Measurements from ENCODE around the gene MAP3K7CL.

Gene MAP3K7CL, protein sequence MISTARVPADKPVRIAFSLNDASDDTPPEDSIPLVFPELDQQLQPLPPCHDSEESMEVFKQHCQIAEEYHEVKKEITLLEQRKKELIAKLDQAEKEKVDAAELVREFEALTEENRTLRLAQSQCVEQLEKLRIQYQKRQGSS

DNA sequence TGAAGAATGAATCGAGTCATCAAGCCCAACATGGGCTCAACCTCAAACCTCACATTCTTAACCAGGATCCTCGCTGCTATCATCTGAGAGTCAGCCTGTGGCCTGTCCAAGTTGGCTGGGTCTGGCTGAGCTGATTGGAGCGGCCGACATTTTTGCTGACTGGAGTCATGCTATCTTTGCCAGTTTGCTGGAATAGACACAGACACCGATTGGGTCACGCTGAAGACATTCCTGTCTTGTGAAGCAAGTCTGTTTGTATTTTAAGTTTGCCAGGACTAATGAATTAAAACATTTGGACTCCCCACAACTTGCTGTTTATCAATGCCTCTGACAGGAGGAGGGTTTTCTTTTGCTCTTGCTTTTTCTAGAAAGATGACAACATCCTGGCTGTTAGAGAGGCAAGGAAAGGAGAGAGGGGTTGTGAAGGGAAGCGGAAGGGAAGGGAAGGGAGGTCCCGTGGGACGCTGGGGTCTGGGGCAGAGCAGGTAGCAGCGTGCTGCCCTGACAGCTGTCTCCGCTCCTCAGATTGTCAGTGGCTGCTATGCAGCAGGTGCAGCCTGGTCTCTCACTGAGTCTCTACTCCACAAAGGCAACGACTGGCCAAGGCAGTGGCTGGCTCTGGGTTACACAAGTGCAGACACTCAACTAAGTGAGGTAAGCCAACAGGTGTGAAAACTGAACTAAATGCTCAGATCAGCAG is at the start of gene MAP3K7CL:
MAP3K7CL (plus strand) TSS at position 375 of the 700 bp plus-strand sequence. CDS start 2,701 bp downstream, outside the sequence.
- H3K9me3 Mint-ChIP-seq = peaks cover 13% of the 10 kb centered on the region
- H3K27ac Mint-ChIP-seq = peak within 1 kb of the TSS; percentile 48 to 86 (median 65)
- H3K4me3 Mint-ChIP-seq = peak within 1 kb of the TSS in 2 of 3 experiments; percentile 44 to 69
- H3K4me1 Mint-ChIP-seq = peaks cover 15% of the 10 kb centered on the region
- H3K27me3 Mint-ChIP-seq (ENCODE audit: low read depth) = no peaks in the 10 kb centered on the region
- no peaks in the 10 kb centered on the region for H3K36me3 Mint-ChIP-seq (ENCODE audit: low read depth)
- TF ChIP-seq, protein P1, sequence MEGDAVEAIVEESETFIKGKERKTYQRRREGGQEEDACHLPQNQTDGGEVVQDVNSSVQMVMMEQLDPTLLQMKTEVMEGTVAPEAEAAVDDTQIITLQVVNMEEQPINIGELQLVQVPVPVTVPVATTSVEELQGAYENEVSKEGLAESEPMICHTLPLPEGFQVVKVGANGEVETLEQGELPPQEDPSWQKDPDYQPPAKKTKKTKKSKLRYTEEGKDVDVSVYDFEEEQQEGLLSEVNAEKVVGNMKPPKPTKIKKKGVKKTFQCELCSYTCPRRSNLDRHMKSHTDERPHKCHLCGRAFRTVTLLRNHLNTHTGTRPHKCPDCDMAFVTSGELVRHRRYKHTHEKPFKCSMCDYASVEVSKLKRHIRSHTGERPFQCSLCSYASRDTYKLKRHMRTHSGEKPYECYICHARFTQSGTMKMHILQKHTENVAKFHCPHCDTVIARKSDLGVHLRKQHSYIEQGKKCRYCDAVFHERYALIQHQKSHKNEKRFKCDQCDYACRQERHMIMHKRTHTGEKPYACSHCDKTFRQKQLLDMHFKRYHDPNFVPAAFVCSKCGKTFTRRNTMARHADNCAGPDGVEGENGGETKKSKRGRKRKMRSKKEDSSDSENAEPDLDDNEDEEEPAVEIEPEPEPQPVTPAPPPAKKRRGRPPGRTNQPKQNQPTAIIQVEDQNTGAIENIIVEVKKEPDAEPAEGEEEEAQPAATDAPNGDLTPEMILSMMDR (IDR thresholded peaks at IDR 0.05; ENCODE audit: unreplicated experiment in 3 of 3) = no peak

DNA sequence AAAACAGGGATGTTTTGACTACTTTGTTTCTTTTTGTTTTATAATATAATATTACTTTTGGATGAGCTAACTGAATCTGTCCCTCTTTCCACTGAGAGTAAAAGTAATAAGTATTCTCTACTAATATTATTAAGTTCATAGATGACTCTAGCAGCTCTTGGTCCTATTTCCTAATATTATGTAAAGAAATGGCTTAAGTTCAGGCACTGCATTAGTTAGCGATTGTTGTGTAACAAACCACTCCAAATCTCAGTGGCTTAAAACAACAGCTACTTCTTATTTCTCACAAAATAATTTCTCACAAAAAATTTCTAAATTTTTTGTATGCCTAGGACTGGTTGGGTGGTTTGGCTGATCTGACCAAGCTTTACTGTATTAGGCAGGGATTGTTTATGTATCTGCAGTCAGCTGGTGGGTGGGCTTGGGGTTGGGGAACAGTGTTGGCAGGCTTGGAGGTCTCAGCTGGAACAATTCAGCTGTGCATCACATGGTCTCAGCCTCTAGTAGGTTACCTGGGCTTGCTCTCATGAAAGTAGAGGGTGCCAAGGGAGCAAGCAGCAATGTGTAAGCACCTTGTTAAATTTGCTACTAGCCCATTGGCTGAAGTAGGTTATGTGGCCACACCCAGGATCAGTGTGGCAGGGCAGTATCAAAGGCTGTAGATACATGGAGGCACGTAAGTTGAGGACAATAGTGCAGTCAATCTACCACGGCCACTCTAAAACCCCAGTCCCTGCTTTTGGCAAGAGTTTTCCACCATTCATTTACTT is 48.2 kb upstream of the MAP3K7CL start:
- Mint-ChIP-seq H3K4me3 (no peak overlapping the region), H3K27ac (no peak overlapping the region), H3K27me3 (ENCODE audit: low read depth) (no peaks in the 10 kb centered on the region), H3K36me3 (ENCODE audit: low read depth) (no peaks in the 10 kb centered on the region), H3K4me1 (peaks cover 8% of the 10 kb centered on the region), H3K9me3 (no peaks in the 10 kb centered on the region)
- TF ChIP-seq, protein P1 (IDR thresholded peaks at IDR 0.05; ENCODE audit: unreplicated experiment in 3 of 3) = no peak

DNA sequence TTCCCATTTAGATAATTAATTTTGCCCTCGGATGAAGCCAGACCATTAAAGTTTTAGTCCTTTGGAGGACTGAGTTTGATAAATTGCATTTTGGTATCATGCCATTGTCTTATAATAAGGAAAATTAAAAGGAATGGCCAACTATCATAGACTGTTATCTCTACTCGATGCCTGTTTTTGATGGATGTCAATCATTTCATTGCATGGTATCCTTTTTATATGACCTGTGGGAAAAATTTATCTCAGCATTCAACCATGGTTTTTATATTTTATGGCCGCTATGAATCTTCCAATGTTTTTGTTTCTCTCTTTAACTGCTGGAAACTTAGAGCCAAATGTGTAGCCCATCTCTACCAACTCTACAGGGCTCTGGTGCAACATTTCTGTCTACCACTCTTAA is 47.1 kb upstream of the MAP3K7CL start:
- Mint-ChIP-seq H3K27ac (no peak overlapping the region), H3K9me3 (no peaks in the 10 kb centered on the region), H3K4me1 (peaks cover 8% of the 10 kb centered on the region), H3K4me3 (no peak overlapping the region), H3K36me3 (ENCODE audit: low read depth) (no peaks in the 10 kb centered on the region), H3K27me3 (ENCODE audit: low read depth) (no peaks in the 10 kb centered on the region)
- TF ChIP-seq, protein P1 (IDR thresholded peaks at IDR 0.05; ENCODE audit: unreplicated experiment in 3 of 3) = no peak

DNA sequence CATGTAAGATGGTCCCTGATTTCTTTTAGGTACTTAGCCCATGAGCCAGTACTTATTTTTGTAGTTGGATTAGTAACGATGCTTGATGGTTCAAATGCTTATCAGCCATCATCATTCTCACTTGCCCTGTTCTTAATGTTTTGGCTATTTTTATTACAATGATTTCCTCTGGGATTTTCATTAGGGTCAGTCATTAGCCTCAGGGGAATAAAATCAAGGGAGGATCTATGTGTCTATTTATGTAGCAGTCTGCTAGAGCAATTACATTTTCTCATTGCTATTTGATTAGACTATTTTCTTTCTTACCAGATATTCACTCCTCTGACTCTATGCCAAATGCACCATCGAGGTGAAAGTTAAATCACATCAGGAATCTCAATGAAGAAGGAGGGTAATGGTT is 46.1 kb upstream of the MAP3K7CL start:
- Mint-ChIP-seq H3K27me3 (ENCODE audit: low read depth) (no peaks in the 10 kb centered on the region), H3K27ac (no peak overlapping the region), H3K4me1 (peaks cover 8% of the 10 kb centered on the region), H3K9me3 (no peaks in the 10 kb centered on the region), H3K36me3 (ENCODE audit: low read depth) (no peaks in the 10 kb centered on the region), H3K4me3 (no peak overlapping the region)
- TF ChIP-seq, protein P1 (IDR thresholded peaks at IDR 0.05; ENCODE audit: unreplicated experiment in 3 of 3) = no peak

DNA sequence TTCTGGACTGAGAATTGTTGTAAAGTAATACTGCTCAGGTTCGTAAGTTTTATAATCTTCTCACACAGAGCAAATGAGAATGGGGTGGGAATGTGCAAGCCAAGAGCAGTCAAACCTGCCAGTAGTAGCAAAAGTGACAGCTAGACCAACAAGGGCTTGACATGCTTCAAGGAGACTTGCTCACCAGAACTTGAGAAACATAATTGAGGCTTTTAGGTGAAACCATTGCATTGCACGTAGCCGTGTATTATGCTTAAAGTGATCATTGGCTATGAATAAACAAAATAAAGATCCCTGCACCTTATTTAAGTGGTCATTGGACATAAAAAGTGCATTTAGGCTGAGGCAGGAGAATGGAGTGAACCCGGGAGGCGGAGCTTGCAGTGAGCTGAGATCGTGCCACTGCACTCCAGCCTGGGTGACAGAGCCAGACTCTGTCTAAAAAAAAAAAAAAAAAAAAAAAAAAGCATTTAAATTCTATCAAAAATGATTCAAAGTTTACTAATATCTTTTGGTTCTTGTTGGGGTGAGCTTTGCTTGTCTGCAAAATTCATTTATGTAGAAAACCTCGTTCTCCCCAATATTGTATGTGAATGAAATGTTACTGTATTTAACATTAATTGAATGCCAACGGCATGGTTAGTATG is 45.2 kb upstream of the MAP3K7CL start:
- no peaks in the 10 kb centered on the region for H3K27me3 Mint-ChIP-seq (ENCODE audit: low read depth)
- H3K27ac Mint-ChIP-seq = no peak overlapping the region
- H3K36me3 Mint-ChIP-seq (ENCODE audit: low read depth) = no peaks in the 10 kb centered on the region
- TF ChIP-seq, protein P1 (IDR thresholded peaks at IDR 0.05; ENCODE audit: unreplicated experiment in 3 of 3) = no peak
- H3K4me3 Mint-ChIP-seq = no peak overlapping the region
- peaks cover 15% of the 10 kb centered on the region for H3K4me1 Mint-ChIP-seq
- no peaks in the 10 kb centered on the region for H3K9me3 Mint-ChIP-seq
